Progenitor cell of endocrine pancreas (in vitro differentiated cells): ENCODE data around the gene ASTL. TPM values are rescaled to one million over a fixed set of nuclear protein-coding genes. Genes with fewer than 3 reads are reported as not detected.
A peak's percentile ranks its signal among the peaks of the same experiment; 100 is the strongest.

ENCODE experiments used
- DNase-seq: peaks from one replicate; pipeline ENCODE4 v3.0.0; 2021; ENCODE audit warnings: low spot score; ENCODE audit not compliant: unreplicated experiment
- H3K27ac Mint-ChIP-seq: 2 replicates; pipeline ENCODE4 v1.8.0; 2021; ENCODE audit warnings: mild to moderate bottlenecking, moderate library complexity, mixed read lengths
- H3K27me3 Mint-ChIP-seq: 2 replicates; pipeline ENCODE4 v1.8.0; 2021; ENCODE audit warnings: mixed read lengths
- H3K36me3 Mint-ChIP-seq: 2 replicates; pipeline ENCODE4 v1.8.0; 2022; ENCODE audit warnings: mixed read lengths; ENCODE audit not compliant: insufficient read depth
- H3K4me1 Mint-ChIP-seq: 2 replicates; pipeline ENCODE4 v1.8.0; 2021; ENCODE audit warnings: low read depth, mixed read lengths
- H3K4me3 Mint-ChIP-seq: 2 replicates; pipeline ENCODE4 v1.8.0; 2021; ENCODE audit warnings: low read depth, mild to moderate bottlenecking, moderate library complexity, mixed read lengths
- H3K9me3 Mint-ChIP-seq: 2 replicates; pipeline ENCODE4 v1.8.0; 2021; ENCODE audit warnings: low read depth, mixed read lengths
- total RNA-seq: library from RNA; stranded (reverse); gene quantifications from 2 replicates; pipeline ENCODE4 v1.2.1, GENCODE V29; 2021
- TF ChIP-seq, protein P1 (sequence below): fragments of 200-600 bp; sonication (generic); IDR thresholded peaks from one replicate; pipeline ENCODE4 v1.5.0; 2021; ENCODE audit warnings: antibody characterized with exemption, mild to moderate bottlenecking; ENCODE audit not compliant: unreplicated experiment

ASTL gene
- total RNA-seq, 1 donor from 2014 or later, result 0.29 TPM

DNA sequence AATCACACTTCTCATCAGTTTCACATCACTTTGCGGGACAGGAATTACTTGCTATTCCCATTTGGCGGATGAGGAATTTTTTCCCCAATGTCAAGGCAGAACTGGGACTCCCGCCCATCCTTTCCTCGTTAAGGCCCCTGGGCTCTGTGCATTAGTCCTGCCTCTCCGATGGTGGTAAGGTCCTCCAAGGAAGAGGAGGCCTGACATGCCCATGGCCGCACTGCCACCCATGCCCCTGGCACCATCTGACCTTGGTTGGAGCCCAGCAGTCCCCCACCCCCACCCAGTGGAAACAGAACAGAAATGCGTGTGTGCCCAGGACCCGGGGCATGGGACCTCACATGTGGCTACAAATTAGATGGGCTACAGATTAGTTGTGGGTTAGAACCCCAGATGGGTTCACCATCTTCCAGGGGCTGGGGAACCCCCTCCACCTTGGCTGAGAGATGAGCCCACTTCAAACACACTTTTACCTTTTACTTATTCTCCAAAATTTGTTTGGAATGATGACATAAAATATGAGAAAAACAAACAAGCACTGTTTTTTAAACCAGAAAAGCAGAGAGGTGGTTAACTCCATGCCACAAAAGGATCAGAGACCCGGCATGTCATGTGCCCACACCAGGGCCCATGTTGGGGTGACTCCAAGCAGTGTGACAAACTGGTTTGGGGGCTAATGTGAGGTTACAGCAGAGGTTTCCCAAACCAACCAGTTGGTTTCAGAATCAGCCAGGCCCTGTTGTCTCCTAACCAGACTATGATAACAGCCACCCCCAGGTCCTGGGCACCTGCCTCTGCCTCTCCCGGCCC lies 17.9 kb upstream of the ASTL start:
- H3K36me3 Mint-ChIP-seq, result no peaks in the 10 kb centered on the region
- no peak overlapping the region for H3K4me3 Mint-ChIP-seq
- peaks cover 13% of the 10 kb centered on the region for H3K27me3 Mint-ChIP-seq
- H3K9me3 Mint-ChIP-seq, result peaks cover 5% of the 10 kb centered on the region
- no peaks in the 10 kb centered on the region for H3K4me1 Mint-ChIP-seq
- TF ChIP-seq, protein P1, sequence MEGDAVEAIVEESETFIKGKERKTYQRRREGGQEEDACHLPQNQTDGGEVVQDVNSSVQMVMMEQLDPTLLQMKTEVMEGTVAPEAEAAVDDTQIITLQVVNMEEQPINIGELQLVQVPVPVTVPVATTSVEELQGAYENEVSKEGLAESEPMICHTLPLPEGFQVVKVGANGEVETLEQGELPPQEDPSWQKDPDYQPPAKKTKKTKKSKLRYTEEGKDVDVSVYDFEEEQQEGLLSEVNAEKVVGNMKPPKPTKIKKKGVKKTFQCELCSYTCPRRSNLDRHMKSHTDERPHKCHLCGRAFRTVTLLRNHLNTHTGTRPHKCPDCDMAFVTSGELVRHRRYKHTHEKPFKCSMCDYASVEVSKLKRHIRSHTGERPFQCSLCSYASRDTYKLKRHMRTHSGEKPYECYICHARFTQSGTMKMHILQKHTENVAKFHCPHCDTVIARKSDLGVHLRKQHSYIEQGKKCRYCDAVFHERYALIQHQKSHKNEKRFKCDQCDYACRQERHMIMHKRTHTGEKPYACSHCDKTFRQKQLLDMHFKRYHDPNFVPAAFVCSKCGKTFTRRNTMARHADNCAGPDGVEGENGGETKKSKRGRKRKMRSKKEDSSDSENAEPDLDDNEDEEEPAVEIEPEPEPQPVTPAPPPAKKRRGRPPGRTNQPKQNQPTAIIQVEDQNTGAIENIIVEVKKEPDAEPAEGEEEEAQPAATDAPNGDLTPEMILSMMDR, result no peak
- no peak for DNase-seq
- no peak overlapping the region for H3K27ac Mint-ChIP-seq

DNA sequence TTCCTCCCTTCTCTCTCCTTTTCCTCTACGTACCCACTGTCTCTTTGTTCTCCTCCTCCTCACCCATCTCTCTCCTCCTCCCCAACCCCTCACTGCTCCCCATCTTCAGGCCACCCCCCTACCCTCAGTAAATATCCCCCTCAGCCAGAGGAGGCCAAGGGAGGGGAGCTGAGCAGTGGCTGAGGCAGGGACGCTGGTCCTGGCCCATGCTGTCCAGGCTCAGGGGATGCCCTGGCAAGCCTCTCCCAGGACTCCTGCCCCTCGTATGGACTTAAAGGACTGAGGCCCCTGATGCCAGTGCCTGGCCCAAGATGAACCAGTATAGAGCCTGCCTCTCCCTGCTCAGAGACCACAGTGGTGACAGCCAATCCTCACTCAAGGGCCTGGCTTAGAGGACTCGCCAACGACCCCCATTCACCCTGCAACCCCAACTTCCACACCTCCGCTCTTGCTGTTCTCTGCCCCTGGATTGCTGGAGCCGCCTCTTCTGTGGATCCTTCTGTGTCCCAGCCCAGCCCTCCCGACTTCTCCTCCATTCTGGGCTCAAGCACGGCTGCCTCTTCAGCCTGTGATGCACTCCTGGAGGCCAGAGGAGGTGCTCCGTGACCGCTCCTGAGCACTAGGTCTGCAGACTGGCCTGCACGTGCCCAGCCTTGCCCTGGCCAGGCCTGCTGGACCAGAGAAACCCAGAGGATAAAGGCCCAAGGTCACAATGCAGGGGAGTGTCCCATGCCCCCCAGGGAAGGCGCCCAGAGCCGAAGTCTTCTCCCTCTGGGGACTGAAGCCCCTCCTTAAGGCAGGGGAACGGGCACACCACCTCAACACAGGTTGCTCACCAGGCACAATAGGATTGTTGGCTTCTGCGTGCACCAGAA lies 16.4 kb upstream of the ASTL start:
- Mint-ChIP-seq H3K9me3 (no peaks in the 10 kb centered on the region), H3K4me1 (no peaks in the 10 kb centered on the region), H3K27ac (no peak overlapping the region), H3K27me3 (peaks cover 13% of the 10 kb centered on the region), H3K4me3 (no peak overlapping the region), H3K36me3 (no peaks in the 10 kb centered on the region)
- no peak for DNase-seq
- TF ChIP-seq, protein P1, result no peak

- TF ChIP-seq, protein P1, result peak; percentile 10
- Mint-ChIP-seq H3K27ac (no peak overlapping the region), H3K27me3 (peaks cover 11% of the 10 kb centered on the region), H3K9me3 (no peaks in the 10 kb centered on the region), H3K4me3 (no peak overlapping the region), H3K36me3 (no peaks in the 10 kb centered on the region), H3K4me1 (no peaks in the 10 kb centered on the region)
- no peak for DNase-seq
Measured at GRCh38 chr2:96153991-96154431, 15.7 kb upstream of the ASTL start.

- Mint-ChIP-seq H3K4me3 (no peak overlapping the region), H3K27me3 (peaks cover 12% of the 10 kb centered on the region), H3K36me3 (no peaks in the 10 kb centered on the region), H3K9me3 (no peaks in the 10 kb centered on the region), H3K27ac (no peak overlapping the region), H3K4me1 (no peaks in the 10 kb centered on the region)
- TF ChIP-seq, protein P1, result no peak
- DNase-seq, result no peak
Measured at GRCh38 chr2:96153291-96153713, 15.0 kb upstream of the ASTL start.
